NCI-H187 (cell line): ENCODE results near the gene MX2.
"Not testable (repeated sequence)": the region's sequence is repeated elsewhere in the genome, so short reads cannot be mapped to it uniquely, and the experiment has no call there.

Experiments
- DNase-seq, 2 experiments: peaks; one replicate each; lab custom pipeline; 2025; lab: John Stamatoyannopoulos, UW

Gene MX2

GRCh38 chr21:41338455-41338854, 23.4 kb upstream of the MX2 start:
- peak; percentile 41 to 87 for DNase-seq

GRCh38 chr21:41342035-41342434, 19.8 kb upstream of the MX2 start:
- no peak for DNase-seq

GRCh38 chr21:41344146-41344545, 17.7 kb upstream of the MX2 start:
- no peak for DNase-seq

- DNase-seq = no peak
Observed at GRCh38 chr21:41345356-41345755, 16.5 kb upstream of the MX2 start.

- DNase-seq = no peak
Observed at GRCh38 chr21:41345934-41346685, 15.7 kb upstream of the MX2 start.

GRCh38 chr21:41346758-41347157, 15.1 kb upstream of the MX2 start:
- DNase-seq = no peak

GRCh38 chr21:41348434-41348833, 13.4 kb upstream of the MX2 start:
- DNase-seq = no peak

- DNase-seq = no peak
Observed at GRCh38 chr21:41349126-41349525, 12.7 kb upstream of the MX2 start.

GRCh38 chr21:41349619-41350390, 12.0 kb upstream of the MX2 start:
- DNase-seq = no peak

GRCh38 chr21:41350436-41351155, 11.2 kb upstream of the MX2 start:
- DNase-seq = no peak

GRCh38 chr21:41357546-41357945, 4.3 kb upstream of the MX2 start:
- no peak for DNase-seq

- no peak for DNase-seq
Observed at GRCh38 chr21:41358193-41359166, 3.3 kb upstream of the MX2 start.

GRCh38 chr21:41359286-41359685, 2.5 kb upstream of the MX2 start:
- DNase-seq = no peak

GRCh38 chr21:41359754-41360071, 2.1 kb upstream of the MX2 start:
- not testable (repeated sequence) for DNase-seq

GRCh38 chr21:41360072-41360821, 1.6 kb upstream of the MX2 start:
- DNase-seq = peak; percentile 79 to 85

- no peak for DNase-seq
Observed at GRCh38 chr21:41361053-41361785, 608 bp upstream of the MX2 start.

- DNase-seq = no peak
Observed at GRCh38 chr21:41362605-41363369, 960 bp downstream of the MX2 start.

GRCh38 chr21:41363370-41364270, 1.8 kb downstream of the MX2 start:
- DNase-seq = no peak
